Renal cortex interstitium (tissue), 11 donors: Measurements from ENCODE around the gene ATP2B1. TPM values are rescaled to one million over a fixed set of nuclear protein-coding genes. Genes with fewer than 3 reads are reported as not detected.

Experiments used
- DNase-seq, 11 donors: peaks; one replicate each; pipeline ENCODE4 v3.0.0-alpha.2; 2013; ENCODE audit warnings: low read depth in 9 of 11, low spot score in 4 of 11; ENCODE audit errors: extremely low read depth in 1 of 11
- polyA plus RNA-seq, 3 donors: library from polyadenylated mRNA; unstranded; fragments of 120-200 nt; gene quantifications; one replicate each; pipeline ENCODE4 v1.2.1, GENCODE V29; 2013; ENCODE audit not compliant: insufficient read length in 3 of 3

Gene ATP2B1
- polyA plus RNA-seq, 3 donors: 99.8 to 112 (median 104) TPM

GRCh38 chr12:89674326-89674942, 34.2 kb downstream of the ATP2B1 start:
- no peak for DNase-seq

GRCh38 chr12:89673603-89674002, 35.0 kb downstream of the ATP2B1 start:
- no peak for DNase-seq

- no peak for DNase-seq
These were observed 36.1 kb downstream of the ATP2B1 start for GRCh38 chr12:89672589-89672979.

- no peak for DNase-seq
These were observed 37.2 kb downstream of the ATP2B1 start for GRCh38 chr12:89671469-89671868.

- DNase-seq: no peak
These were observed 39.4 kb downstream of the ATP2B1 start for GRCh38 chr12:89669197-89669596.

DNA sequence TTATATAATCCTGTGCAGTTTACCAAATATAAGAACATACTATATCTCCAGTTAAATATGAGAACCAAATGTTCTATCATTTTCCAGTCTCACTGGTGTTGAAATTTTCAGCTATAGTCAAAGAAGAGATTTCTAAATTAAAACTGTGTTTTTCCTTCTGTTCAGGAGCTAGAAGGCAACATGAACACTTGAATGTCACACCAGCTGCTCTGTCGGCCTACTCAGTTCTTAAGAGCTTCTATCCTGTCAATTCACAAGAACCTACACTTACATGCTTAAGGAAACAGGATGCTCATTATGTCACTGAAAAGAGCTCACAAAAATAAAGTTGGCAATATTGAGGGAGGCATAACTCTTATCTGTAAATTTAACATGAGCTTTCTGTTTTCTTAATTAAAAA, 43.1 kb downstream of the ATP2B1 start:
- no peak for DNase-seq

GRCh38 chr12:89664441-89664840, 44.2 kb downstream of the ATP2B1 start:
- DNase-seq: no peak

- no peak for DNase-seq
These were observed 44.9 kb downstream of the ATP2B1 start for GRCh38 chr12:89663577-89664357.

- no peak for DNase-seq
These were observed 46.0 kb downstream of the ATP2B1 start for GRCh38 chr12:89662623-89663022.

DNA sequence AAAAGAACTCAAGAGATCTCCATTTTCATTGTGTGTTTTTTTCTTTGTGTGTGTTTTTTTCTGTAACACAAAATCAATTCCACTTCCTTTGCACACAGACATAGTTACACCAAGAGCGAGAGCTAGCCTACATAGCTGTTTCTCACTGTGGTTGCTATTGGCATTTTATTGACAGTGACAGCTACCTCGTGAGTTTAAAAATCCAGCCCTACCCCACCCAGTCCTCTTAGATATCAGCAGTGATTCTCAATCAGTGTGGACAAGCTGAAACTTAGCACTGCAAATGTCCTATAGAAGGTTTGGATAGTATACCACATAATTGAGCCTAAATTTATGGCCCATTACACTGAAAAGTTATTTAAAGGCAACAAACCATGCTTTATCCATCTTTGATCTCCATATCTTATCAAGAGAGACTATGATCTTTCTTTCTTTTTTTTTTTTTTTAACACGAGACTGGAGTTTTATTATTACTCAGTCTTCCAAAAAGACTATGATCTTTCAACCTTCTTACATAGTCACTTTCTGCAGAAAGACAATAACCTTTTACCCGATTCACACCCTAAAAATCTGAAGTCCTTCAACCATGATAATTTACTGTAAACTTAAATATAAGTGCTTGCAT, 46.8 kb downstream of the ATP2B1 start:
- no peak for DNase-seq

- DNase-seq: no peak
These were observed 50.9 kb downstream of the ATP2B1 start for GRCh38 chr12:89657739-89658138.

DNA sequence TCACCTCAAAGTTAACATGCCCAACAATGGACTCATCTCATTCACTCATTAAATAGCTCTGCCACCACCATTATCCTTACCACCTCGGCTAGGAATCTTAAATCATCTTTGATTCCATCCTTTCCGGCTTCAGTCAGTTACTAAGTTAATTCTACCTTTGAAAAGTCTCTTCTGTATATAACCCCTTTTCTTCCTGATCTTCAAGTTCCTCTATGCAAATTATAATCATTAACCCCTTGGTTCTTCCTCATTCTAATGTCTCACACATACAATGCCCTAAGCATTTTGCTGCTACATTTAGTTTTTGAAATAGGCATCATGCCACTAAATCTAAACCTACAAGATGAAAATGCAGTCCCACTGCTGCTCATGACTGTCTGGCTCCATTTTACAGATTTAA, 51.6 kb downstream of the ATP2B1 start:
- DNase-seq: no peak

GRCh38 chr12:89655841-89656240, 52.8 kb downstream of the ATP2B1 start:
- DNase-seq: no peak

DNA sequence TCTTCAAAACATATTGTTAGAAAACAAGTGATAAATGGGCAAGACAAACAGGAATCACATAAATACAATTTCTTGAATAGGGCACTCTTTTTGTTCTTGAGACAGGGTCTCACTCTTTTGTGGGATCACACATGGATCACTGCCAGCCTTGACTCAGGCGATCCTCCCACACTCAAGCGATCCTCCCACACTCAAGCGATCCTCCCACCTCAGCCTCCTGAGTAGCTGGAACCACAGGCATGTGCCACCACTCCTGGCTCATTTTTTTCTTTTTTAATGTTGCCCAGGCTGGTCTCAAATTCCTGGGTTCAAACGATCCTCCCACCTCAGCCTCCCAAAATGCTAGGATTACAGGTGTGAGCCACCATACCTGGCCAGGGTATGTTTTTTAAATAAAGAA, 57.4 kb downstream of the ATP2B1 start:
- no peak for DNase-seq

DNA sequence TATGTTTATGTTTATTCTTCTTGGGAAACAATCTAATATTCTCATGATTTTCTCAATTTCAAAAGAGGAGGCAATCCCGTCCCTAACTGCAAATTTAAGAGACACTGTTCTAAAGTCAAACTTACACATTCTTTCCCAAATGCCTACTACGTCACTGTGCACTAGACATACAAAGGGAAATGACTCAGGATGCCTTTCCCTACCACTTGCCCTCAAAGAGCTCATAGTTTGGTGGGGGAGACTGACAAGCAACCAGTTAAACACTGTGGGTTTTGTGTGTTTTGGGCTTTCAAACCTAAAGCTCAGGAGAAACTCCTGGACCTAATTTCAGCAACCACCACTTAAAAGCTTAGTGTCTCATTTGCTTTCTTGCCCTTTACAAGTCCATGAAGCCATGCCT, 58.4 kb downstream of the ATP2B1 start:
- no peak for DNase-seq

DNA sequence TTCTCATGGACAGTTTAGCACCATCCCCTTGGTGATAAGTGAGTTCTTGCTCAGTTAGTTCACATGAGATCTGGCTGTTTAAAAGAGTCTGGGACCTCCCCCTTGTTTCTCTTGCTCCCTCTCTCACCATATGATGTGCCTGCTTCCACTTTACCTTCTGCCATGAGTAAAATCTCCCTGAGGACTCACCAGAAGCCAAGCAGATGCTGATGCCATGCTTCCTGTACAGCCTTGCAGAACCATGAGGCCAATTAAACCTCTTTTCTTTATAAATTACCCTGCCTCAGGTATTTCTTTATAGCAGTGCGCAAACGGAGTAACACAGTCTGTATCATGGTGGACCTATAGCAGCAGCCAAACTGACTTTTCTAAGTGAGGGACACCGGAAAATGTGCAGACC, 58.8 kb downstream of the ATP2B1 start:
- no peak for DNase-seq

GRCh38 chr12:89649139-89649538, 59.5 kb downstream of the ATP2B1 start:
- DNase-seq: no peak

DNA sequence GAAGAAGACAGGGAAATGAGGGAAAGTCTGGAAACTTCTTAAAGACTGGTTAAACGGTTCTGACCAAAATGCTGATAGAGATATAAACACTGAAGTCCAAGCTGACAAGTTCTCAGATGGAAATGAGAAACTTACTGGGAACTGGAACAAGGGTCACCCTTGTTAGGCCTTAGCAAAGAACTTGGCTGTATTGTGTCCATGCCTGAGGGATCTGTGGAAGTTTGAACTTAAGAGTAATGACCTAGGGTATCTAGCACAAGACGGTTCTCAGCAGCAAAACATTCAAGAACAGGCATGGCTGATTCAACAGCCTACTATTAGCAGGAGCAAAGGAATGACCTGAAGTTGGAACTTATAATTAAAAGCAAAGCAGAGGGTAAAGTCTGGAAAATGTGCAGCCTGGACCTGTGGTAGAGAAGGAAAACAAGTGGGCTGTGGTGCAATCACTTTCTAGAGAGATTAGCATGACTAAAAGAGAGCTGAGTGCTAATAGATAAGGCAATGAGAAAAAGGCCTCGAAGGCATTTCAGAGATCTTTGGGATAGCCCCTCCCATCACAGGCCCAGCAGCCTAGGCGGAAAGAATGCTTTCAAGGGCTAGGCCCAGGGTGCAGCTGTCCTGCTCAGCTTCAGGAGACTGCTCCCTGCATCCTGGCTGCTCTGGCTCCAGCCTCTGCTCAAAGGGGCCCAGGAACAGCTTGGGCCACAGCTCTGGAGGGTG, 60.3 kb downstream of the ATP2B1 start:
- DNase-seq: no peak

- peak in 10 of 11 donors; percentile 5 to 48 (median 28) for DNase-seq
These were observed 63.2 kb downstream of the ATP2B1 start for GRCh38 chr12:89645434-89645833.

GRCh38 chr12:89642959-89643358, 65.7 kb downstream of the ATP2B1 start:
- no peak for DNase-seq
